ENCODE results near the gene ACVR1C.

Gene ACVR1C

DNA sequence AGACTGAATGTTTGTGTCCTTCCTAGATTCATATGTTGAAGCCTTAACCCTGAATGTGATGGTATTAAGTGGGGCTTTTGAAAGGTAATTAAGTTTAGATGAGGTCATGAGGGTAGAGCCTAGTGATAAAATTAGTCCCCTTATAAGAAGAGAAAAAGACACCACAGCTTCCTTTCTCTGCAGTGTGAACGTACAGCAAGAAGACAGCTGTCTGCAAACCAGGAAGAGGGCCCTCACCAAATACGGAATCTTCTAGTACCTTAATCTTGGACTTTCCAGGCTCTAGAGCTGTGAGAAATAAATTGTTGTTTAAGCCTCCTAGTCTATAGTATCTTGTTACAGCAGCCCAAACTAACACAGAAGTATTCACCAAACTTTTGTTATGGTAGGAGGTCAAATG is 127.6 kb downstream of the ACVR1C start:
- in situ Hi-C loops (cut with MboI; ENCODE audit: low sequenced_read_pairs) = loop anchor here (25.0 kb wide), 1 partner anchor 1236 kb away; no protein-coding TSS in a partner anchor

GRCh38 chr2:157500334-157500733 is 128.3 kb downstream of the ACVR1C start:
- in situ Hi-C loops (cut with MboI; ENCODE audit: low sequenced_read_pairs) = loop anchor here (25.0 kb wide), 1 partner anchor 1237 kb away; no protein-coding TSS in a partner anchor

DNA sequence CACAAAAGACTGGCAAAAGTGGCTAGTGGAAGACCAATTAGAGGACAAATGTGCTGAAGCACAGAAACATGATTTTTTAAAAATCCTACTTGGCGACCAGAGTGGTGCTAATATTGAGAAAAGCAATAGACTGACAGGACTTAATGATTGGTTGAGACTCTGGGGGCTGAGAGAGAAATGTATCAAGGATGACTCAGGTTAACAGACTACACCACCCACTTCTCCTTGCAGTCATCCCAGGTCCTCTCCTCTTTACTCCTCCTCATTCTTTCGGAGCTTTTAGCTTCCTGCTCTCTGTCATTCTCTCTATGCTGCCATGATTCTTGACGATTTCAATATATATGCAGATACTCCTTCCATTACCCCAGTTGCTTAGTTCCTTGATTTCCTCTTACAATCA is 130.2 kb downstream of the ACVR1C start:
- in situ Hi-C loops (cut with MboI; ENCODE audit: low sequenced_read_pairs) = no loop called here

- in situ Hi-C loops (cut with MboI; ENCODE audit: low sequenced_read_pairs) = no loop called here
Measured at GRCh38 chr2:157497638-157498314, 130.9 kb downstream of the ACVR1C start.

- in situ Hi-C loops (cut with MboI; ENCODE audit: low sequenced_read_pairs) = no loop called here
Measured at GRCh38 chr2:157492189-157492773, 136.4 kb downstream of the ACVR1C start.

- in situ Hi-C loops (cut with MboI; ENCODE audit: low sequenced_read_pairs) = no loop called here
Measured at GRCh38 chr2:157489983-157490382, 138.7 kb downstream of the ACVR1C start.

DNA sequence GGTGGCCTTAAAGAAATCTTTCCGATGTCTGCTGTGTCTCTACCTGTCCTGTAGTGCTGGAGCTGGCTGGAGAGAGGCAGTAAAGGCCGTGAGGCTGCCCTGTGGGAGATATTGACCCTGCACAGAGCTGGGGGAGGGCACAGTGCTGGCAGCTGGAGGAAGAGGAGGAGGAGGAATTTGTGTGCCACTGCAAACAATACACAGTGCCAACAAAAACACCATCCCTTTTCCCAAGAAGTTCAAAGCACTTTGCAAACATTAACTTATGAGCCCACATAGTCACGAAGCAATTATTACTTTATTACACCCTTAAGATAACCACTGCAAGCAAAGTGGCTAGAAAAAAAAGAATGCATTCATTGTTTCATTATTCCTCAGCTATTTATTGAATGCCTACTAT is 139.8 kb downstream of the ACVR1C start:
- in situ Hi-C loops (cut with MboI; ENCODE audit: low sequenced_read_pairs) = no loop called here

DNA sequence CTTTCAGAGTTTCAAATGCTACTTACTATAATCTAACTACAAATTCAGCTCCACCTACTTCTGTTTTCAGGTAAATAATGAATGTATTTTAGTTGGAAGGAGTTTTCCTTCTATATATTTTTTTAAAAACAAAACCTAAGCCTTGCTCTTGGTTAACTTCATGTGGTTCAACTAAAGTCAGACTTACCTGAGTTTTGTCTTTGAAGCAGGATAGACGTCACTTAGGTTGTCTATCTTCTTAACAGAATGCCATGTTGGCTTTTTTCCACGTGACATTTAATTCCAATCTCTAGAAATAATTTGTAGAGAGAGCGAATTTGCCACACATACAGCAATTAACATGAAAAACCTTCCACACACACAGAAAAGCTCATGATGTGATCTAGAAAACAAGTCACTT is 140.9 kb downstream of the ACVR1C start:
- in situ Hi-C loops (cut with MboI; ENCODE audit: low sequenced_read_pairs) = no loop called here

DNA sequence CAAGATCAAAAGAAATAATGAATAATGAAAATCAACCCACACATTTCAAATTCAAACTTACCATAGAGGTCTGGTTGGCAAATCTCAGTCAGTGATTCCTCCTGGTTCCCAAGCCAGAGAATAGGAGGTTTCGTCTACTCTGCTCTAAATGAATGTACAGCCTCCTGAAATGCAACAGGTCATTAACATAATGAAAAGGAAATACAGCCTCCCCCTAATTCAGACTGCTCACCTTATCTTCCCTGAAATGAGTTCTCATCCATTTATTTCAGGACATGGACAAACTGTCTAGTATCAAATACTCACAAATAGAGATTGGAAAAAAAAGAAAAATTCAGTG is 141.4 kb downstream of the ACVR1C start:
- in situ Hi-C loops (cut with MboI; ENCODE audit: low sequenced_read_pairs) = no loop called here

GRCh38 chr2:157486596-157487270 is 141.9 kb downstream of the ACVR1C start:
- in situ Hi-C loops (cut with MboI; ENCODE audit: low sequenced_read_pairs) = no loop called here

GRCh38 chr2:157480182-157480961 is 148.3 kb downstream of the ACVR1C start:
- in situ Hi-C loops (cut with MboI; ENCODE audit: low sequenced_read_pairs) = no loop called here

GRCh38 chr2:157479081-157480027 is 149.3 kb downstream of the ACVR1C start:
- in situ Hi-C loops (cut with MboI; ENCODE audit: low sequenced_read_pairs) = no loop called here

DNA sequence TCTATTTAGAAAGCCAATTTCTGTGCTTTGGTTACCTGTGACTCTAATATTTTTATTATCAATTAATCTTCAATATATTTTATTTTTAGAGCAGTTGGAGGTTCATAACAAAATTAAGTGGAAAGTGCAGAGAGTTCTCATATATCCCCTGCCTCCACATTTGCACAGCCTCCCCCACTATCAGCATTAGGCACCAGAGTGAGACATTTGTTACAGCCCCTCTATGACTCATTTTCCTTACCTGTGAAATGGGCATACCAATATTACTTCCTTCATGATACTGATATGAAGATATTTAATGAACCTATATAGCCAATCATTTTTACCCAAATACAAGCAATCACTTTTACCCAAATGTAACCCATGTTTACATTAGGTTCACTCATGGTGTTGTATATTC is 150.7 kb downstream of the ACVR1C start:
- in situ Hi-C loops (cut with MboI; ENCODE audit: low sequenced_read_pairs) = no loop called here

GRCh38 chr2:157476953-157477709 is 151.5 kb downstream of the ACVR1C start:
- in situ Hi-C loops (cut with MboI; ENCODE audit: low sequenced_read_pairs) = no loop called here
